ENCODE measurements around the gene RCAN2.

The RCAN2 gene

GRCh38 chr6:46215777-46216176 is 275.5 kb downstream of the RCAN2 start:
- TF ChIP-seq CTCF (IDR thresholded peaks at IDR 0.05; ENCODE audit: low read depth, low read length, missing control alignments): no peak
- in situ Hi-C loops (cut with HindIII; ENCODE audit: low sequenced_read_pairs): no loop called here
- DNase-seq (ENCODE audit: low read depth): no peak
- no peak overlapping the region for H3K4me3 ChIP-seq (ENCODE audit: low read depth, low read length)

GRCh38 chr6:46215213-46215612 is 276.0 kb downstream of the RCAN2 start:
- in situ Hi-C loops (cut with HindIII; ENCODE audit: low sequenced_read_pairs): no loop called here
- no peak for DNase-seq (ENCODE audit: low read depth)

GRCh38 chr6:46211917-46212316 is 279.3 kb downstream of the RCAN2 start:
- no peak overlapping the region for H3K4me3 ChIP-seq (ENCODE audit: low read depth, low read length)
- in situ Hi-C loops (cut with HindIII; ENCODE audit: low sequenced_read_pairs): no loop called here
- no peak for DNase-seq (ENCODE audit: low read depth)
- TF ChIP-seq CTCF (IDR thresholded peaks at IDR 0.05; ENCODE audit: low read depth, low read length, missing control alignments): no peak

More at GRCh38 chr6:46215213-46215612, 276.0 kb downstream of the RCAN2 start:
- no peak for TF ChIP-seq CTCF (IDR thresholded peaks at IDR 0.05; ENCODE audit: low read depth, low read length, missing control alignments)
- H3K4me3 ChIP-seq (ENCODE audit: low read depth, low read length): no peak overlapping the region

GRCh38 chr6:46210294-46210693 is 281.0 kb downstream of the RCAN2 start:
- TF ChIP-seq CTCF (IDR thresholded peaks at IDR 0.05; ENCODE audit: low read depth, low read length, missing control alignments): no peak
- in situ Hi-C loops (cut with HindIII; ENCODE audit: low sequenced_read_pairs): no loop called here
- no peak overlapping the region for H3K4me3 ChIP-seq (ENCODE audit: low read depth, low read length)
- DNase-seq (ENCODE audit: low read depth): no peak

GRCh38 chr6:46208303-46208702 is 282.9 kb downstream of the RCAN2 start:
- in situ Hi-C loops (cut with HindIII; ENCODE audit: low sequenced_read_pairs): no loop called here
- H3K4me3 ChIP-seq (ENCODE audit: low read depth, low read length): no peak overlapping the region
- no peak for DNase-seq (ENCODE audit: low read depth)
- TF ChIP-seq CTCF (IDR thresholded peaks at IDR 0.05; ENCODE audit: low read depth, low read length, missing control alignments): no peak

DNA sequence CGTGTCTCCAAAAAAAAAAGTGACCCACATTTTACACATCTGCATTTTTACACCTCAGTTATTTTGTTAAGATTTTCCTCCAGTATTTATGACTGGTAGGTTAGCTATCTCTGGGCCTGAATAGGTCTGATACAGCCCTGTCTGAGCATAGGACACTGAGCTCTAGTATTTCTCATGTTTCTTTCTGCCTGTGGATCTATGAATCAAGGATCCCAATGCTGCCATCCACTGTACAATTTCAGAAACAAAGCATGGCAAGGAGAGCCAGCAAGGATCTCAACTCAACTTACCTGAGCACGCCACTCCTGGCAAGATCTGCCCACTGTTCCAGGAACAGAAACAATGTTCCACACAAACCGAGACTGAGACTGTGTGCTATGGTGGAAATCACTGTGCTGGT is 284.1 kb downstream of the RCAN2 start:
- in situ Hi-C loops (cut with HindIII; ENCODE audit: low sequenced_read_pairs): no loop called here
- H3K4me3 ChIP-seq (ENCODE audit: low read depth, low read length): no peak overlapping the region
- no peak for DNase-seq (ENCODE audit: low read depth)
- no peak for TF ChIP-seq CTCF (IDR thresholded peaks at IDR 0.05; ENCODE audit: low read depth, low read length, missing control alignments)
